Adipocyte (in vitro differentiated cells): ENCODE results near the gene NOTUM.

Experiments
- DNase-seq: peaks from one replicate; pipeline ENCODE4 v3.0.0-alpha.2; 2015; ENCODE audit warnings: low read depth
- H3K27me3 ChIP-seq: replicated peaks from 2 replicates; pipeline ENCODE4 v1.7.0; 2013; ENCODE audit warnings: mild to moderate bottlenecking, low read length, moderate library complexity; ENCODE audit not compliant: control insufficient read depth, insufficient read depth
- H3K36me3 ChIP-seq: 2 replicates; pipeline ENCODE4 v1.7.0; 2013; ENCODE audit warnings: low read length, mild to moderate bottlenecking, moderate library complexity; ENCODE audit not compliant: control insufficient read depth, insufficient read depth, severe bottlenecking
- H3K4me1 ChIP-seq: 2 replicates; pipeline ENCODE4 v1.7.0; 2013; ENCODE audit warnings: mild to moderate bottlenecking, low read length, moderate library complexity; ENCODE audit not compliant: control insufficient read depth, insufficient read depth
- H3K4me3 ChIP-seq: 2 replicates; pipeline ENCODE4 v1.7.0; 2013; ENCODE audit warnings: mild to moderate bottlenecking, low read length, moderate library complexity
- H3K9ac ChIP-seq: 2 replicates; pipeline ENCODE4 v1.7.0; 2013; ENCODE audit warnings: mild to moderate bottlenecking, low read length, moderate library complexity
- H3K9me3 ChIP-seq: 2 replicates; pipeline ENCODE4 v1.7.0; 2013; ENCODE audit warnings: mild to moderate bottlenecking, low read length, moderate library complexity; ENCODE audit not compliant: control insufficient read depth

Gene NOTUM

GRCh38 chr17:82003411-82004381, 42.7 kb upstream of the NOTUM start:
- no peaks in the 10 kb centered on the region for H3K36me3 ChIP-seq
- H3K9ac ChIP-seq, result peak overlapping the region; percentile 42
- H3K4me3 ChIP-seq, result no peak overlapping the region
- no peaks in the 10 kb centered on the region for H3K9me3 ChIP-seq
- peaks cover 26% of the 10 kb centered on the region for H3K4me1 ChIP-seq
- H3K27me3 ChIP-seq, result no peaks in the 10 kb centered on the region
- peak; percentile 96 for DNase-seq

- no peaks in the 10 kb centered on the region for H3K27me3 ChIP-seq
- no peak overlapping the region for H3K9ac ChIP-seq
- no peak overlapping the region for H3K4me3 ChIP-seq
- H3K4me1 ChIP-seq, result peaks cover 26% of the 10 kb centered on the region
- no peak for DNase-seq
- H3K36me3 ChIP-seq, result peaks cover 6% of the 10 kb centered on the region
- H3K9me3 ChIP-seq, result no peaks in the 10 kb centered on the region
Measured at GRCh38 chr17:82001571-82002056, 40.6 kb upstream of the NOTUM start.

- Histone ChIP-seq H3K9ac (no peak overlapping the region), H3K4me1 (peaks cover 20% of the 10 kb centered on the region), H3K4me3 (no peak overlapping the region), H3K27me3 (no peaks in the 10 kb centered on the region), H3K36me3 (peaks cover 8% of the 10 kb centered on the region), H3K9me3 (no peaks in the 10 kb centered on the region)
- no peak for DNase-seq
Measured at GRCh38 chr17:82000803-82001570, 40.0 kb upstream of the NOTUM start.

- peaks cover 16% of the 10 kb centered on the region for H3K4me1 ChIP-seq
- no peaks in the 10 kb centered on the region for H3K9me3 ChIP-seq
- peaks cover 8% of the 10 kb centered on the region for H3K36me3 ChIP-seq
- no peak for DNase-seq
- H3K4me3 ChIP-seq, result no peak overlapping the region
- no peak overlapping the region for H3K9ac ChIP-seq
- H3K27me3 ChIP-seq, result no peaks in the 10 kb centered on the region
Measured at GRCh38 chr17:81999976-82000802, 39.2 kb upstream of the NOTUM start.

- H3K27me3 ChIP-seq, result no peaks in the 10 kb centered on the region
- no peak overlapping the region for H3K9ac ChIP-seq
- no peaks in the 10 kb centered on the region for H3K9me3 ChIP-seq
- DNase-seq, result no peak
- H3K4me1 ChIP-seq, result peaks cover 16% of the 10 kb centered on the region
- no peak overlapping the region for H3K4me3 ChIP-seq
- H3K36me3 ChIP-seq, result peaks cover 8% of the 10 kb centered on the region
Measured at GRCh38 chr17:81999587-81999975, 38.6 kb upstream of the NOTUM start.

- DNase-seq, result no peak
- H3K4me1 ChIP-seq, result peaks cover 10% of the 10 kb centered on the region
- no peak overlapping the region for H3K4me3 ChIP-seq
- no peaks in the 10 kb centered on the region for H3K27me3 ChIP-seq
- H3K36me3 ChIP-seq, result peaks cover 8% of the 10 kb centered on the region
- H3K9me3 ChIP-seq, result no peaks in the 10 kb centered on the region
- H3K9ac ChIP-seq, result no peak overlapping the region
Measured at GRCh38 chr17:81998691-81999438, 37.9 kb upstream of the NOTUM start.

DNA sequence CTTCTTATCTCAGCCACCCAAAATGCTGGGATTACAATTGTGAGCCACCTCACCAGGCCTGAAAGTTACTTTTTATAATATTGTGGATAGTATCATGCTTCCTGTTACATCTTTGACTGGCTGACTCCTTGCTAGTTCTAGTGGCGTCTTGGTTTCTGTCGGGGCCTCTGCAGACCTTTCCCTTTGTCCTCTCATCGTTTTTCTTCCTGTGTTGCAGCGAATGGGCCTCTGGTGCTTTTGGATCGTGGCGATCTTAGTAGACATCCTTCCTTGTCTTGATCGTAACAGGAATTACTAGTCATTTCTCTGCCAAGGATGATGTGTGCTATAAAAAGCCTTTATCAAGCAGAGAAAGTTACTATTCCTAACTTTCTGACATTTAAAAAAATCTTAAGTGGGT, 37.2 kb upstream of the NOTUM start:
- Histone ChIP-seq H3K4me1 (peaks cover 6% of the 10 kb centered on the region), H3K9ac (no peak overlapping the region), H3K4me3 (no peak overlapping the region), H3K27me3 (no peaks in the 10 kb centered on the region), H3K36me3 (peaks cover 11% of the 10 kb centered on the region), H3K9me3 (no peaks in the 10 kb centered on the region)
- DNase-seq, result no peak

DNA sequence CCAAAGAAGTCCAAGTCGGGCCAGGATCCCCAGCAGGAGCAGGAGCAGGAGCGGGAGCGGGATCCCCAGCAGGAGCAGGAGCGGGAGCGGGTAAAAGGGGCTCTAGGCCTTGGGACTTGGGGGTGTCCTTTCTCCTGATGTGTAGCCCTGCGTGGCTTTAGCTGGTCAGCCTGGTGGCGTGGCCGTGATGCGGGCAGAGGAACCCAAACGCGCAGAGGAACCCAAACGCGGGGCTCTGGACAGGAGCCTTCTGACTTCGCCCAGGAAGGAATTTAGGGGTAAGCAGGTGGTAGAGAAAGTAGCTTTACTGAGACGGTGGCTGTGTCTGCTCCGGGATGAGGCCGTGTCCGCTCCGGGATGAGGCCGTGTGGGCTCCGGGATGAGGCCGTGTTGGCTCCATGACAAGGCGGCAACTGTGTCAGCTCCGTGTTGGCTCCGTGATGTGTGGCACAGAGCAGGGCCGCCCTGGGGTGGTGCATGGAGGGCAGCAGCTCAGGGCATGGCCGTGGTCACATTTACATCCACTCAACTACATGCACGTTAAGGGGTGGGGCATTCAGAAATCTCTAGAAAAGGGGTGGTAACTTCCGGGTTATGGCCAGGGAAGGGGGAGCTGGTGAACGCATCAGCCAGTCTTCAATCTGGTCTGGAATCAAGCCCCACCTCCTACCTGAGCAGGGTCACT, 35.9 kb upstream of the NOTUM start:
- no peak for DNase-seq
- H3K4me1 ChIP-seq, result peaks cover 4% of the 10 kb centered on the region
- no peak overlapping the region for H3K4me3 ChIP-seq

GRCh38 chr17:81996232-81996756, 35.3 kb upstream of the NOTUM start:
- Histone ChIP-seq H3K27me3 (no peaks in the 10 kb centered on the region), H3K9ac (no peak overlapping the region), H3K9me3 (no peaks in the 10 kb centered on the region), H3K4me3 (no peak overlapping the region), H3K36me3 (peaks cover 11% of the 10 kb centered on the region), H3K4me1 (peaks cover 10% of the 10 kb centered on the region)
- DNase-seq, result no peak

More for the DNA sequence above, 35.9 kb upstream of the NOTUM start:
- H3K9me3 ChIP-seq, result no peaks in the 10 kb centered on the region
- H3K36me3 ChIP-seq, result peaks cover 11% of the 10 kb centered on the region
- H3K27me3 ChIP-seq, result no peaks in the 10 kb centered on the region
- H3K9ac ChIP-seq, result no peak overlapping the region
